GM12875 (cell line): ENCODE data around the gene PCSK6.

Source experiments
- H3K4me3 ChIP-seq: one replicate; pipeline ENCODE4 v1.5.1; 2011; ENCODE audit warnings: low read depth, low read length, control low read depth
- CTCF ChIP-seq: IDR thresholded peaks from 2 replicates; pipeline ENCODE4 v1.5.1; 2011; ENCODE audit warnings: low read depth, mild to moderate bottlenecking, control low read depth, inconsistent platforms, low read length, moderate library complexity, borderline replicate concordance; ENCODE audit not compliant: insufficient read depth

PCSK6 gene

GRCh38 chr15:101372960-101373525 is 116.5 kb downstream of the PCSK6 start:
- H3K4me3 ChIP-seq, result no peak overlapping the region
- no peak for TF ChIP-seq CTCF

- no peak for TF ChIP-seq CTCF
- no peak overlapping the region for H3K4me3 ChIP-seq
Observed at GRCh38 chr15:101372149-101372577, 117.3 kb downstream of the PCSK6 start.

GRCh38 chr15:101371519-101371918 is 118.0 kb downstream of the PCSK6 start:
- no peak overlapping the region for H3K4me3 ChIP-seq
- TF ChIP-seq CTCF, result no peak

GRCh38 chr15:101371081-101371480 is 118.4 kb downstream of the PCSK6 start:
- H3K4me3 ChIP-seq, result no peak overlapping the region
- no peak for TF ChIP-seq CTCF

GRCh38 chr15:101370330-101371024 is 119.0 kb downstream of the PCSK6 start:
- TF ChIP-seq CTCF, result no peak
- no peak overlapping the region for H3K4me3 ChIP-seq

- TF ChIP-seq CTCF, result no peak
- H3K4me3 ChIP-seq, result no peak overlapping the region
Observed at GRCh38 chr15:101369676-101370075, 119.8 kb downstream of the PCSK6 start.

GRCh38 chr15:101368861-101369642 is 120.5 kb downstream of the PCSK6 start:
- no peak for TF ChIP-seq CTCF
- H3K4me3 ChIP-seq, result no peak overlapping the region
